Measurements from ENCODE around the gene ZBTB12.

The ZBTB12 gene

DNA sequence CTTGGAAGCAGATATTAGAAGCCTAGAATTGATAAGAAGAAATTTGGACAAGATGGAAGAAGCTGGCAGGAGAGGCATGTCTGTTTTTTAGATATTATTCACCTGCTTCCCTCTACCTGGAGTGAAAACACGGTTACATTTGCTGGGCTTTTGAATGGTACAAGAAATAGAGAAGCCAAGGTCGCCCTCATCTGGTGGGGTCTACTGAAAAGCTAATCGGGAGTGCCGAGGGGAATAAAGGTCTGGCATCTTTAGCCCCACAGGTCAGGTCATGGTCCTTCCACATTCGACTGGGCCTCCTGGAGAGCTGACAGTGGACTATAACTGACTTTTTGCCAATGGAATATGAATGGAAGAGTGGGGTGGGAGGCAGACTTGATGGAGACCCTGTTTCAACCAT, 21.1 kb upstream of the ZBTB12 start:
- TF ChIP-seq, protein P1, sequence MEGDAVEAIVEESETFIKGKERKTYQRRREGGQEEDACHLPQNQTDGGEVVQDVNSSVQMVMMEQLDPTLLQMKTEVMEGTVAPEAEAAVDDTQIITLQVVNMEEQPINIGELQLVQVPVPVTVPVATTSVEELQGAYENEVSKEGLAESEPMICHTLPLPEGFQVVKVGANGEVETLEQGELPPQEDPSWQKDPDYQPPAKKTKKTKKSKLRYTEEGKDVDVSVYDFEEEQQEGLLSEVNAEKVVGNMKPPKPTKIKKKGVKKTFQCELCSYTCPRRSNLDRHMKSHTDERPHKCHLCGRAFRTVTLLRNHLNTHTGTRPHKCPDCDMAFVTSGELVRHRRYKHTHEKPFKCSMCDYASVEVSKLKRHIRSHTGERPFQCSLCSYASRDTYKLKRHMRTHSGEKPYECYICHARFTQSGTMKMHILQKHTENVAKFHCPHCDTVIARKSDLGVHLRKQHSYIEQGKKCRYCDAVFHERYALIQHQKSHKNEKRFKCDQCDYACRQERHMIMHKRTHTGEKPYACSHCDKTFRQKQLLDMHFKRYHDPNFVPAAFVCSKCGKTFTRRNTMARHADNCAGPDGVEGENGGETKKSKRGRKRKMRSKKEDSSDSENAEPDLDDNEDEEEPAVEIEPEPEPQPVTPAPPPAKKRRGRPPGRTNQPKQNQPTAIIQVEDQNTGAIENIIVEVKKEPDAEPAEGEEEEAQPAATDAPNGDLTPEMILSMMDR (IDR thresholded peaks at IDR 0.05; ENCODE audit: low read depth, low read length, missing control alignments): no peak
- no peak for DNase-seq (ENCODE audit: low read depth)
- H3K4me3 ChIP-seq (ENCODE audit: low read depth, low read length): no peak overlapping the region
- in situ Hi-C loops (cut with HindIII; ENCODE audit: low sequenced_read_pairs): no loop called here

DNA sequence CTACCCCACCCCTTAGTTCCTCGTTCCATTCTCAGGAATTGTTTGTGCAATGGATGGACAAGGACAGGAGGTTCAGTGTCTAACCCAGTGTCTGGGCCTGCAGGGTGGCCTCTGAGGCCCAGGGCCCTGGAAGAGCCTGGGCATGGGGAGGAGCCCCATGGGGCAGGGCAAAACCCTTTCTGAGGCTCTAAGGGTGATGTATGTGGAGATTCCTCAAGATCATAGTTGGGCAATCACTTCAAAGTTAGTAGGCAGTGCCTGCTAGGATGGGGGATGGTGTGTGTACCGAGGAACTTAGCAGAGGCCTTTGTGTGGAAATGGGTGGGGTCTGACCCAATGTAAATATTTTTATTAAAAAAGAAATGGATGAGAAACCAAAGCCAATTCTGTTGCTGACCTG, 18.9 kb upstream of the ZBTB12 start:
- TF ChIP-seq, protein P1 (IDR thresholded peaks at IDR 0.05; ENCODE audit: low read depth, low read length, missing control alignments): no peak

DNA sequence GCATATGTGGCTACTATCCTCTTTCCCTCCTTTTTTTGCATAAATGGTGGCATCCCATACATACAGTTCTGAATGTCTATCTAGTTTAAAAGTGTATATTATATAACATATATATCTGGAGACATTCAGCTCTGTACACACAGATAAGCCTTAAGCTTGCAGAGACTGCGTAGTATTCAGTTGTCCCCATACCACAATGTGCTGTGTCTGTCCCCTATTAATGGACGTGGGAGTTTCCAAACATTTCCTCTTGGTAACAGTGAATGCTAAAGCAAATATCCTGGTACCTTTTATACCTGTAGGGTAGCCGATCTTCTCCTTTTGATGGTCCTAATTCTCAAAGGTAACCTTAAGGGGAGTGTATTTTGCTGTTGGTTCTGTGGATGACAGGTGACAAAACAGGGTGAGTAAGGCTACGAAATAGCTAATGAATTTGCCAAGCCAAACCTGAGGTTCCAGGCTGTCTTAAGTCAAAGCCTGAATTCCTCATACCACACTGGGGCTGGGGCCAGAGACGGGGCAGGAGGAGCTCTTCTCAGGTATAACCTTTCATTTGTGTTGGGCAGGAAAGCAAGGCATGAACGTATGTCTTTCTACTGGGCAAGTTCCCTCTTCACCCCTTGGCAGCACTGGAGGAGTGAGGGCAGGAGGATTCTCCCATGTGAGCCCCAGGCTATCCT, 17.9 kb upstream of the ZBTB12 start:
- in situ Hi-C loops (cut with HindIII; ENCODE audit: low sequenced_read_pairs): no loop called here
- DNase-seq (ENCODE audit: low read depth): no peak
- H3K4me3 ChIP-seq (ENCODE audit: low read depth, low read length): no peak overlapping the region
- TF ChIP-seq, protein P1 (IDR thresholded peaks at IDR 0.05; ENCODE audit: low read depth, low read length, missing control alignments): no peak

More for the DNA sequence above, 18.9 kb upstream of the ZBTB12 start:
- H3K4me3 ChIP-seq (ENCODE audit: low read depth, low read length): no peak overlapping the region
- in situ Hi-C loops (cut with HindIII; ENCODE audit: low sequenced_read_pairs): no loop called here
- no peak for DNase-seq (ENCODE audit: low read depth)

DNA sequence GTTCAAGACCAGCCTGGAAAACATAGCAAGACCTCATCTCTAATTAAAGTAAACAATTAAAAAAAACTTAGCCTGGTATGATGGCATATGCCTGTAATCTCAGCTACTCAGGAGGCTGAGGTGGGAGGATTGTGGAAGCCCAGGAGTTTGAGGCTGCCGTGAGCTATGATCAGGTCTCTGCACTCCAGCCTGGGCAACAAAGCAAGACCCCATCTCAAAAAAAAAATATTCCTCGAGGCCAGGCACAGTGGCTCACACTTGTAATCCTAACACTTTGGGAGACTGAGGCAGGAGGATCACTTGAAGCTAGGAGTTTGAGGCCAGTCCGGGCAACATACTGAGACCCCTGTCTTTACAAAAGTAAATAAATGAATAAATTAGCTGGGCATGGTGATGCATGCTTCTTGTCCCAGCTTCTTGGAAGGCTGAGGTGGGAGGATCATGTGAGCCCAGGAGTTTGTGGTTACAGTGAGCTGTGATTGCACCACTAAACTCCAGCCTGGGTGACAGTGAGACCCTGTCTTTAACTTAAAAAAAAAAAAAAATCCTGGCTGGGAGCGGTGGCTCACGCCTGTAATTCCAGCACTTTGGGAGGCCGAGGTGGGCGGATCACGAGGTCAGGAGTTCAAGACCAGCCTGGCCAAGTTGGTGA, 16.3 kb upstream of the ZBTB12 start:
- DNase-seq (ENCODE audit: low read depth): no peak
- TF ChIP-seq, protein P1 (IDR thresholded peaks at IDR 0.05; ENCODE audit: low read depth, low read length, missing control alignments): no peak
- in situ Hi-C loops (cut with HindIII; ENCODE audit: low sequenced_read_pairs): no loop called here
- no peak overlapping the region for H3K4me3 ChIP-seq (ENCODE audit: low read depth, low read length)

DNA sequence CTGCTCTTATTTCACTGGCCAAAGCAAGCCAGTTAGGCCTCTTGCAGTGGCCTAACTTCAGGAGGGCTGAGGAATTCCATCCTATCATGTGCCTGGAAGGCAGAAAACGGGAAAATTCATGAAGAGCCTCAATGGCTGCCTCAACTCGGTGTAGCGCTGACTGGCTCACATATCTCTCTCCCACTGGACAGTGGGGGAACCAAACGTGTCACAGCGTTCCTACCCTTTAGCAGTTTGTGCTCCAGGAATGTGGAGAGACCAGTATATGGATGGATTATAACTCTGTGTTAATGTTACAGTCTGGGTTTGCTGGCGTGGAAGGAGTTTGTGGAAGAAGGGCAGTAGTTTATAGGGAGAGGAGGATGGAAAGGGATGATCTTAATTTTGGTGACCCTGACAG, 13.9 kb upstream of the ZBTB12 start:
- DNase-seq (ENCODE audit: low read depth): no peak
- TF ChIP-seq, protein P1 (IDR thresholded peaks at IDR 0.05; ENCODE audit: low read depth, low read length, missing control alignments): no peak
- no peak overlapping the region for H3K4me3 ChIP-seq (ENCODE audit: low read depth, low read length)
- in situ Hi-C loops (cut with HindIII; ENCODE audit: low sequenced_read_pairs): no loop called here

DNA sequence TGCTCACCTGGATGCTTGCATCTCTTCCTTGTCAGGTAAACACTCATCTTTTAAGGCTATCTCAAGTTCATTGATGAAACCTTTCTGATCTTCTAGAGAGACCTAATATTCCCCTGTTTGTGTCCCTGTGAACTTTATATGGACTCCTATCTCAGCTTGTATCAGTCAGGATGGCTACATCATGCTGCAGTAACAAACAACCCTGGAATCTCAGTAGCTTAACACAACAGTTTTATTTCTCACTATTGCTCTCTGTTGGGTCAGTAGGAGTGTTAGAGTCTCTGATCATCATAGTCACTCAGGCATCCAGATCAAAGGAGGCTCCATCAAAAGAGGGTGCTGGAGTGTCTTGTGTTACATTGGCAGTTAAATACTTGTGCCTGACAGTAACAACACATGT, 13.5 kb upstream of the ZBTB12 start:
- in situ Hi-C loops (cut with HindIII; ENCODE audit: low sequenced_read_pairs): no loop called here
- H3K4me3 ChIP-seq (ENCODE audit: low read depth, low read length): no peak overlapping the region
- no peak for DNase-seq (ENCODE audit: low read depth)
- TF ChIP-seq, protein P1 (IDR thresholded peaks at IDR 0.05; ENCODE audit: low read depth, low read length, missing control alignments): no peak
